Occipital lobe (tissue), 2 donors: ENCODE results near the gene OBI1. TPM values are rescaled to one million over a fixed set of nuclear protein-coding genes. Genes with fewer than 3 reads are reported as not detected.
"Not testable (repeated sequence)": the region's sequence is repeated elsewhere in the genome, so short reads cannot be mapped to it uniquely, and the experiment has no call there.

ENCODE experiments used
- DNase-seq: peaks from one replicate; lab custom pipeline; 2025; lab: John Stamatoyannopoulos, UW
- total RNA-seq: library from RNA; depleted of rRNA; stranded (reverse); fragments of >200 nt; gene quantifications from one replicate; pipeline ENCODE4 v1.2.3, GENCODE V29; 2014

The OBI1 gene
- total RNA-seq, 1 donor from 2014 or later = 76.0 TPM

GRCh38 chr13:78649997-78650716 is 8.8 kb downstream of the OBI1 start:
- DNase-seq = no peak

- not testable (repeated sequence) for DNase-seq
These were observed 11.8 kb downstream of the OBI1 start for GRCh38 chr13:78647109-78647678.

DNA sequence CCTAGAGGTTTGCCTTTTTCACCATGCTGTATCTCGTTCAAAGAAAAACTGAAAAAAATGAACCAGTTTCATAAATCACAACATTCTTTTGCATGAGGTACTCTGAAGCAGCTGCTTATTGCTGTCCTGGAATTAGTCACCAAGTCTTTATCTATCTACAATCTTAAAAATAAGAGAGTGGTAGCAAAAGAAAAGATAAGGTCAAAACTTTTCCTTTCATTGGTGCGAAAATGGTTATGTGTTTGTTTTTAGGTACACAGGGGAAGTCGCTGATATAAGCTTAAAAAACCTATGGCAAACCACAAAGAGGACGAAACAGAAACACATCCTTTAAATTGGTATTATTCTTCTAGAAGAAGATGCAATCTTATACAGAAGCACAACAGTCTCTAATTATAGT is 20.7 kb downstream of the OBI1 start:
- DNase-seq = no peak

- no peak for DNase-seq
These were observed 22.5 kb downstream of the OBI1 start for GRCh38 chr13:78636495-78636894.

DNA sequence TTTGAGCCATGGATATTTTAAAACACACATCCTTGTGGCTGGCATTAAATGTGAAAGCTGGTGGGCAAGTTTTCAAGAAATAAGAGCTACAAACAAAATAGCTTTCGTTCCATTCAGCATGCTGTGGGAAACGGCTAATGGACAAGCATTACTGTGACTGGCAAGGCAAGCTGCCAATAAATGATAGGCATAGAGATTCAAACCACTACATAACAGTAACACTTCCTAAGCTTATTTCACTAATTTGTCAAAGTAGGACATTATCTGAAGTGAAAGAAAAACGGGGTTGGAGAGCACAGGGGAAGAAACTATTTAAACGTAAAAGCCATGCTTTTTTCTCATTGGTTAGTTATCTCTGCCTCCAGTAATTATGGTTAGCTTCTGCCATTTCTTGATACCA is 26.0 kb downstream of the OBI1 start:
- DNase-seq = no peak

DNA sequence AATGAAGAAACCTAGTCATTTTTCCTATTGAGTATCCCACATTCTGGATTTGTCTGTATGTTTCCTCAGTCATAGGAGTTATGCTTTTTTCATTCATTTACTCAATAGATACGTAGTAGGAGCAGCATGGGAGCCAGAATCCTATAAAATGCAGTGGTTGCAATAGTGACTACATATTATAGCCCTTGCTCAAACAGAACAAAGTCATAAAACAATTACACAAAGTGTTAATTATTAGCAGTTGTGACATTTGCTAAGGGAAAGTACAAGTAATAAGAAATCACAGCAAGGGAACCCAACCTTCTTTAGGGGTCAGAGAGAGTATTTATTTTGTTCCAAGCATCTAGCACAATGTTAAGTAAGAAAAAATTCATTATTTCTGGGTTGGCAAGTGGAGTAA is 27.9 kb downstream of the OBI1 start:
- DNase-seq = no peak

GRCh38 chr13:78630511-78630910 is 28.4 kb downstream of the OBI1 start:
- no peak for DNase-seq

GRCh38 chr13:78625384-78625783 is 33.6 kb downstream of the OBI1 start:
- DNase-seq = no peak

- no peak for DNase-seq
These were observed 35.8 kb downstream of the OBI1 start for GRCh38 chr13:78623132-78623531.

DNA sequence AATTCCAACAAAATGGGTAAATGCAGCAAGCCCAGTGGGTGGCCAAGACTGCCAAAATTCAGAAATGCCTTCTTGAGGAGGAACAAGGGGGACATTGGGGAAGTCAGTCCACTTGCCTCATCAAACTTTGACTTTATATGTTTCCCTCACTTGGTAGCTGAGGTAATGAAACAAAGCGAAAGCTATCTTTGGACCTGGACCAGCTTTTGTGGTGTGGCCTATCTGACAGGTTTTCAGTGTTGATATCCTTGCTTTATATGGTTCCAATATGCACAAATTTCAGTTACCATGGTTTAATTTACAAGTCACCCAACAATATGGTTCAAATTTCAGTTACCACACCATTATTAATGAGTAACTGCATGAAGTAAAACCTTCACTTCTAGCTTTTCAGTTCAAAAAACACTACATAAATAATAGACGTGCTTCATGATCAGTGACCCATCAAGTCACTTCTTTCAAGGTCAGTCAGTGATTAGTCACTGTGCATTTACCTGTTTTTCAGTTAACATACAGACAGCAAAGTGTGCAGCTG is 38.0 kb downstream of the OBI1 start:
- DNase-seq = no peak

GRCh38 chr13:78618411-78618810 is 40.5 kb downstream of the OBI1 start:
- DNase-seq = no peak

DNA sequence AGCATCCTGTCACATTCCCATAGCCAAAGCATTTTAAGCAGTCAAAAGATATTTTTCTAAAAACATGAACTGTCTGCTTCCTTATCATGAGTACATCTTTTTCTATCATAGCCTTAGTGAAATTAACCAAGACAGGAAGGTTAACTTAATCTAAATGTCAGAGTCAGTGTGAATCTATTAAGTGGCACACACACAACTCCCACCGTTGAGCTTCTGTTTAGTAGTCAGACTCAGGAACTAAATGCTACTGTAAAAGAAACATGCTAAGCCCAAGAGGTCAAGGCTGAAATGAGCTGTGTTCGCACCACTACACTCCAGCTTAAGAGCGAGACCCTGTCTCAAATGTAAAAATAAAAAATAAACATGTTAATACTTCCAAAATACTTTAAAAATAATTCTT is 47.9 kb downstream of the OBI1 start:
- no peak for DNase-seq

GRCh38 chr13:78610381-78610883 is 48.5 kb downstream of the OBI1 start:
- no peak for DNase-seq

- DNase-seq = no peak
These were observed 49.3 kb downstream of the OBI1 start for GRCh38 chr13:78609464-78610205.

DNA sequence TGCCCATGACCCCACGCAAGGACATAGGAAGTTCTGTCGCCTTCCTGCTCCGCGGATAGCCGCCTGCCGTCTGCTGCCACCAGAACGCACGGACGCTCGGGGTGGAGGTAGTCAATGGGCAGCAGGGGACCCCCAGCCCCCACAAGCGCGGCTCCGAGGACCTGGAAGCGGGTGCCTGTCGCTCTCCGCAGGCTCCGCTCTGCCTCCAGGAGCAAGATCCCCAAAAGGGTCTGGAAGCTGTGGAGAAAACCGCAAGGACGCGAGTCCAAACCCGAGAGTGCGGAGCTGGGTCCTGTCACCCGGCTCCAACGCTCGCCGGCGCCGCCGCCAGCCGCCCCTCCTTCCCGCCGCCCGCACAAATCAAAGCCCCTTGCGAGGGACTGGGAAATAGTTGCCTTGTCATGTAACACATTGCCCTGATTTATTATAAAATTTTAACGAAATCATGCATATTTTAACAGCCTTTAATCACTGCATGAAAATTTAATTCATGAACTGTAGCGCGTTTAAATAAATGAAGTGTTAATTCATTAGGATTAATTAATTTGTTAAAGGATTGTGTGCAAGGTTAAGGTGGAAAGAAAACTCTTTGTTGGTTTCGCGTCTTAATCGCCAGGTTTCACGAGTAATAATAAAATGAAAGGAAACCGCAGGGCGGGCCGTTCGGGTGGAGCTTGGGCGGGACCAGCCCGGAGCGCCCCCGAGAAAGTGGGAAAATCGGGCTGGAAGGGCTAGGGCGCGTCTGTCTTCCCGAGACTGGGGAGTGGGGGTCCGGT is 50.1 kb downstream of the OBI1 start:
- no peak for DNase-seq

- DNase-seq = no peak
These were observed 50.7 kb downstream of the OBI1 start for GRCh38 chr13:78608252-78608687.

DNA sequence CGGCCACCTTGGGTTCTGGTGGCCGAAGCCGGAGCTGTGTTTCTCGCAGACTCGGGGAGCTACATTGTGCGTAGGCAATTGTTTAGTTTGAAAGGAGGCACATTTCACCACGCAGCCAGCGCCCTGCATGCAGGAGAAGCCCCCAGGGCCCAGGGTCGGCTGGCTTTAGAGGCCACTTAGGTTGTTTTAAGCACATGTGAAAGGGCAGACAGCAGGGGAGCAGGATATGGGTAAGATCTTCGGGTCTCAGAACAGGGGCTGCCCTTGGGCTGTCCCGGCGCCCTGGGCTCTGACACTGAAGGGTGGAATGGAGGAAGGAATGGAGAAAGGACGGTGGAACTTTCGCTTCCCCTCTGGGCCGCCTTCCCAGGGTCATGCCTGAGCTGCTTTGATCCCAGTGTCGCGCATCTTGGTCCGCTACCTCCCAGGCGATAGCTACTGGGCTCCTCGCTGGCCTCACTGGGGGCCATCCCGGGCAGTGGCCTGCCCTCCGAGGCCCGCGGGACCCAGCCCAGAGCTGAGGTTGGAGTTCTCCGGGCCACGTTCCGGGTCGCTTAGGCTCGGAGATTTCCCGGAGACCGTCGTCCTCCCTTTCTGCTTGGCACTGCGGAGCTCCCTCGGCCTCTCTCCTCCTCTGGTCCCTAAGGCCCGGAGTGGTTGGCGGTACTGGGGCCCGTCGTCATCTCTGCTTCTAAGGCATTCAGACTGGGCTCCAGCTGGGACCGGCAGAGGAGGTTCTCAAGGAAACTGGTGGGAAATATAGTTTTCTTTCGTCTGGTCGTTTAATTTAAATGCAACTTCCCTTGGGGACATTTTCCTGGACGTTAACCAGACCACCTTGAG is 51.3 kb downstream of the OBI1 start:
- no peak for DNase-seq

DNA sequence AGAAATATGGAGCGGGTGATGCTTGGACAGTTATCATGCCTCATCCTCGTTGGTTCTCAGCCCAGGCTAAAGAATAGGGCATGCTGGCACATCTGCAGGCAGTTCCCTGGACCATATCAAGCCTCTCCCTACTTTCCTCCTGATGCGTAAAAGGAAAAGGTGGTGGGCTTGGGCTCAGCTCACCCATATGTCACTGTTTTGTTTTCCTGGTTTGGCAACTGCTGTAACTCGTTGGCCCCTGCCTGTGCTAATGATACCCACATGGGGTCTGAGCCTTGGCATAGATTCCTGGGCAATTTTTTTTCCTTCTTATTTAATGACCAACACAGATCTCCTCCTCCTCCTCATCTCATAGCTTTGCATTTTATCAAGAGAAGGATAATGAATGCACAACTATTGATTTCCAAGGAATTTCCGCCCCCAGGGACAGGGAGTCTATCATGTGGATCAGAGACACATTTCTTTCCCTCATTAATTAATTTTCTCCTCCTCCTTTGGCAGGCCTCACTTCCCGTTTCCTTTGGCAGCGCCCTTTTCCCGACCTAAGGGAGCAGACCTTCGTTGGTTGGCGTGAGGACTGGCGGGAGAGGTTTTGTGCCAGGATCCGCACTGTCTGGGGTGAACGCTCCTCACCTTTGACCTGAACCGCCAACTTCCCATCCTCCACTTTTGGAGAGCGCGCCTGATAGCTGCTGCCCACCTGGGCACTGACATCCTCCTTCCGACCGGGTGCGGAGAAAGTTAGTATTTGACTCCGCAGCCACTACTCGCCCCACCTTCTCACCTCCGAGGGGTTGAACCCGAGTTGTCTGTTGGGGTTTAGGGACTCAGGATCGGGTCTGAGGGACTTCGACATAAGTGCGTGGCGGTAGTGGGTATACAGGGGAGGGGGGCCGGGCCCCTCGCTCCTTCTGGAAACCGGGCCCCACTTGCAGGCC is 52.2 kb downstream of the OBI1 start:
- DNase-seq = no peak
